Activated T-cell treated with anti-CD3 and anti-CD28 coated beads, Interleukin-2, amount 50 U/mL, for 4 hours (primary cell): ENCODE results near the gene MUC2. TPM values are rescaled to one million over a fixed set of nuclear protein-coding genes. Genes with fewer than 3 reads are reported as not detected.

Experiments
- ATAC-seq, 2 donors: fragments of 200-7000 bp; cut with Tn5 transposase; one replicate each; pipeline ENCODE4 v1.10.0; 2021
- DNase-seq: peaks from one replicate; pipeline ENCODE4 v3.0.0-alpha.2; 2020
- H3K27me3 Mint-ChIP-seq: one replicate; pipeline ENCODE4 v1.8.0; 2021; ENCODE audit warnings: low read depth, mixed read lengths
- H3K36me3 Mint-ChIP-seq: one replicate; pipeline ENCODE4 v1.8.0; 2022; ENCODE audit warnings: mixed read lengths; ENCODE audit not compliant: insufficient read depth
- H3K4me1 Mint-ChIP-seq: one replicate; pipeline ENCODE4 v1.8.0; 2021; ENCODE audit warnings: low read depth, mixed read lengths
- H3K4me3 Mint-ChIP-seq: one replicate; pipeline ENCODE4 v1.8.0; 2021; ENCODE audit warnings: mild to moderate bottlenecking, moderate library complexity, mixed read lengths
- H3K9me3 Mint-ChIP-seq: one replicate; pipeline ENCODE4 v1.8.0; 2021; ENCODE audit warnings: mixed read lengths
- total RNA-seq, 3 donors: library from RNA; stranded (reverse); gene quantifications; one replicate each; pipeline ENCODE4 v1.2.1, GENCODE V29; 2021

MUC2 gene
- total RNA-seq, 3 donors from 2014 or later = 0.08 to 0.30 (median 0.24) TPM

GRCh38 chr11:1091332-1092083 lies 16.8 kb downstream of the MUC2 start:
- Mint-ChIP-seq H3K9me3 (peaks cover 4% of the 10 kb centered on the region), H3K4me1 (no peaks in the 10 kb centered on the region), H3K36me3 (no peaks in the 10 kb centered on the region), H3K27me3 (no peaks in the 10 kb centered on the region), H3K4me3 (no peak overlapping the region)
- ATAC-seq = no peak
- no peak for DNase-seq

DNA sequence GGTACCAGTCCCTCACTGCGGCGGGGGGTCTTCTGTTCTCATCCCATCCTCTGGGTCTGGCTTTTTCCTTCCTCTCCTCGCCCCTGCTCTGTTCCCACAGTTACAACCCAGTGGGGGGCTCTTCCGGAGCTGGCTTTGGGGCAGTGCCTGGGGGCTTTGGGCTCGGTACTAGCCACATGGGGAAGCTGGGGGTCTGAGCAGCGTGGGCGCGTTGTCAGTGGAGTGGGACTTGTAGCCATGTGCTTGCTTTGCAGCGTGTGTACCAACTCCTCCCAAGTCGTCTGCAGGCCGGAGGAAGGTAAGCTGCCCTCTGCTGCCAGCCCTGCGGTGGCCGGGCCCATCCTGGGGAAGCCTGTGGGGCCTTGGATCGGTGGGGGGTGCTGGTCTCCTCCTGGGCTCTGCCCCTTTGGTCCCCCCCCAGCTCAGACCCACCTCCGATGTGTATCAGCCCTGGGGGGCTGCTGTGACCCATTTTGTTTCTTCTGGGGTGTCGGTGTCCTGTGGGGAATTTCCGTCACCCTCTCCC lies 17.5 kb downstream of the MUC2 start:
- Mint-ChIP-seq H3K36me3 (no peaks in the 10 kb centered on the region), H3K9me3 (peaks cover 4% of the 10 kb centered on the region), H3K4me1 (no peaks in the 10 kb centered on the region), H3K4me3 (no peak overlapping the region), H3K27me3 (no peaks in the 10 kb centered on the region)
- DNase-seq = no peak
- no peak for ATAC-seq

DNA sequence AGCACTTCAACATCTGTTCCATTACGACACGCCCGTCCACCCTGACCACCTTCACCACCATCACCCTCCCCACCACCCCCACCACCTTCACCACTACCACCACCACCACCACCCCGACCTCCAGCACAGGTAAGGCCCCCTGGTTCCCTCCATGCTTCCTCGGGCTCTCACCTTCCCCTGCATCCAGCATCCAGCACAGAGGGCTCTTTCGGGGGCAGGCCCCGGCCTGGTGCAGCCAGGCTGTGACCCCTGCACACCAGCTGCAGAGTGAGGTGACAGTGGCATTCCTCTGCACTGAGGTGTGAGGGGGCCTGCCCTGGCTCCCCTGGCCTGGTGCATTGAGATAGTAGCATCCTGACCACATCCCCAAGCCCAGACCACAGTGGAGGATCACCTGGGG lies 18.2 kb downstream of the MUC2 start:
- ATAC-seq = no peak
- H3K27me3 Mint-ChIP-seq = no peaks in the 10 kb centered on the region
- no peaks in the 10 kb centered on the region for H3K36me3 Mint-ChIP-seq
- peaks cover 4% of the 10 kb centered on the region for H3K9me3 Mint-ChIP-seq
- H3K4me1 Mint-ChIP-seq = no peaks in the 10 kb centered on the region
- DNase-seq = no peak
- H3K4me3 Mint-ChIP-seq = no peak overlapping the region

DNA sequence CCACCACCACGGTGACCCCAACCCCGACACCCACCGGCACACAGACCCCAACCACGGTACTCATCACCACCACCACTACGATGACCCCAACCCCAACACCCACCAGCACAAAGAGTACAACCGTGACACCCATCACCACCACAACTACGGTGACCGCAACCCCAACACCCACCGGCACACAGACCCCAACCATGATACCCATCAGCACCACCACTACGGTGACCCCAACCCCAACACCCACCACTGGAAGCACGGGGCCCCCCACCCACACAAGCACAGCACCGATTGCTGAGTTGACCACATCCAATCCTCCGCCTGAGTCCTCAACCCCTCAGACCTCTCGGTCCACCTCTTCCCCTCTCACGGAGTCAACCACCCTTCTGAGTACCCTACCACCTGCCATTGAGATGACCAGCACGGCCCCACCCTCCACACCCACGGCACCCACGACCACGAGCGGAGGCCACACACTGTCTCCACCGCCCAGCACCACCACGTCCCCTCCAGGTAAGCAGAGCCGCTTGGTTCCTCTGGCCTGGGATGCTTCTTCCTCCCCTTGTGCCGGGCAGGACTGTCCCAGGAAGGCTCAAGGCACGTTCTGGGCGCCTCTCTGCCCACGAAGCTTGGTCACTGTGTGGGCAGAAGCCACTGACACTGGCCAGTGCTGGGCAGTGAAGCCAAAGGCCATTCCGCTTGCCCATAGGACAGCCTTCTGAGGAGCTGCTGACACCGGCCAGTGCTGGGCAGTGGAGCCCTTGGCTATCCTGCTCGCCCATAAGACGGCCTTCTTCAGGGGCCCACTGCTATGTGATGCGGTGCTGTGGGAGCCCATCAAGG lies 25.1 kb downstream of the MUC2 start:
- Mint-ChIP-seq H3K4me1 (no peaks in the 10 kb centered on the region), H3K9me3 (no peaks in the 10 kb centered on the region), H3K27me3 (no peaks in the 10 kb centered on the region), H3K36me3 (no peaks in the 10 kb centered on the region), H3K4me3 (no peak overlapping the region)
- no peak for DNase-seq
- no peak for ATAC-seq

GRCh38 chr11:1100417-1101245 lies 26.0 kb downstream of the MUC2 start:
- H3K9me3 Mint-ChIP-seq = no peaks in the 10 kb centered on the region
- no peak for ATAC-seq

DNA sequence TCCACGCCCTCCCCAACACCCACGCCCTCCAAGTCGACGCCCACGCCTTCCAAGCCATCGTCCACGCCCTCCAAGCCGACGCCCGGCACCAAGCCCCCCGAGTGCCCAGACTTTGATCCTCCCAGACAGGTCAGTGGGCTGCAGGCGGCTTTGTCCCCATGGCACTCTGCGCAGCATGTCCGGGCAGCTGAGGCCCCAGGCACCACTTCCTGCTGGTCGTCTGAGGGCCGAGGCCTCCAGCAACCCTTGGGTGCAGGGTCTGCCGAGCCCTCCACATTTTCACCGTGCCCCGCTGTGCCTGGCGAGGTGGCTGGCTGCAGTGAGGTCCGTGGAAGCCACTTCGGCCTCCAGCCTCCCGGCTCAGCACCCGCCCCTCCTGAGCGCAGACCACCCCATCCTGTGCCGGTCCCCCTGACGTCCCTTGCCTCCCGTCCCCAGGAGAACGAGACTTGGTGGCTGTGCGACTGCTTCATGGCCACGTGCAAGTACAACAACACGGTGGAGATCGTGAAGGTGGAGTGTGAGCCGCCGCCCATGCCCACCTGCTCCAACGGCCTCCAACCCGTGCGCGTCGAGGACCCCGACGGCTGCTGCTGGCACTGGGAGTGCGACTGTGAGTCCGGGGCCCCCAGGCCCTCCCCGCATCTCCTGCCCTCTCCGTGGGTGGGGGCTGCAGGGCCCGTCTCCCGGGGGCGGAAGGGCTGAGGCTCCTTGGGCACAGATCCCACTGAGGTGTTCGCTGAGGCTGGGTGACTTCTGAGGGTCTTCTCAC lies 26.8 kb downstream of the MUC2 start:
- ATAC-seq (no peak), DNase-seq (no peak)
- H3K4me3 Mint-ChIP-seq = no peak overlapping the region
- H3K36me3 Mint-ChIP-seq = no peaks in the 10 kb centered on the region
- no peaks in the 10 kb centered on the region for H3K27me3 Mint-ChIP-seq
- H3K9me3 Mint-ChIP-seq = no peaks in the 10 kb centered on the region
- H3K4me1 Mint-ChIP-seq = no peaks in the 10 kb centered on the region

More at GRCh38 chr11:1100417-1101245, 26.0 kb downstream of the MUC2 start:
- Mint-ChIP-seq H3K4me3 (no peak overlapping the region), H3K36me3 (no peaks in the 10 kb centered on the region), H3K4me1 (no peaks in the 10 kb centered on the region), H3K27me3 (no peaks in the 10 kb centered on the region)
- no peak for DNase-seq

GRCh38 chr11:1102221-1102971 lies 27.7 kb downstream of the MUC2 start:
- H3K36me3 Mint-ChIP-seq = no peaks in the 10 kb centered on the region
- no peak overlapping the region for H3K4me3 Mint-ChIP-seq
- H3K4me1 Mint-ChIP-seq = no peaks in the 10 kb centered on the region
- no peak for ATAC-seq
- no peaks in the 10 kb centered on the region for H3K9me3 Mint-ChIP-seq
- DNase-seq = no peak
- H3K27me3 Mint-ChIP-seq = no peaks in the 10 kb centered on the region

GRCh38 chr11:1102996-1103395 lies 28.3 kb downstream of the MUC2 start:
- Mint-ChIP-seq H3K36me3 (no peaks in the 10 kb centered on the region), H3K4me3 (no peak overlapping the region), H3K9me3 (no peaks in the 10 kb centered on the region), H3K27me3 (no peaks in the 10 kb centered on the region), H3K4me1 (no peaks in the 10 kb centered on the region)
- no peak for ATAC-seq
- DNase-seq = no peak

- no peaks in the 10 kb centered on the region for H3K9me3 Mint-ChIP-seq
- no peak for ATAC-seq
- H3K36me3 Mint-ChIP-seq = no peaks in the 10 kb centered on the region
These were observed 29.0 kb downstream of the MUC2 start for GRCh38 chr11:1103401-1104360.

DNA sequence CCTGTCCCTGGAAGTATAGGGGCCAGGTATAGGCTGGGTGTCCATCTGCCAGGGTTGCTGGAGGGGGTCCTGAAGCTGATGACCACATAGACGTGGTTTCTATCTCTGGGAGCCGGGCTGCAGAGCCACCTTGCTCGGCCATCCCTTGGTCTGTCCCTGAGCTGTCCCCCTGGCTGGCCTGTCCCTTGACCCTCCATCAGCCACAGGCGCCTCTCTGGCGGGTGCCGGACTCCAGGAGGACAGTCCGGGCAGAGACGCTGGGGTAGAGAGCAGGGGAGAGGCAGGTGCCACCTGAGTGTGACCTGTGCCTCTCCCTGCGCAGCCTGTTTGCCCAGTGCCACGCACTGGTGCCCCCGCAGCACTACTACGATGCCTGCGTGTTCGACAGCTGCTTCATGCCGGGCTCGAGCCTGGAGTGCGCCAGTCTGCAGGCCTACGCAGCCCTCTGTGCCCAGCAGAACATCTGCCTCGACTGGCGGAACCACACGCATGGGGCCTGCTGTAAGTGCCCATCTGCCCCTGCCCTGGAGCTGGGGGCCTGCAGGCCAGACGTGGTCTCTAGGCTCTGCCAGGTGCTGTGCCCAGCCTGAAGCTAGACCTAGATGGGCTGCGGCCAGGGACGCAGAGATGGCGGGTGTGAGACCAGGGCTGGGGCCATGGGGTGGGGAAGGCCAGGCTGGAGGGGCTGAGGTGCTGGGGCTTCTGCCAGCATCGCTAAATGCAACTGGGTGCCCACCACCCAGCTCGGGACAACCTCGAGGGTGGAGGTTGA lies 29.9 kb downstream of the MUC2 start:
- DNase-seq (no peak), ATAC-seq (no peak)
- Mint-ChIP-seq H3K36me3 (no peaks in the 10 kb centered on the region), H3K27me3 (peaks cover 3% of the 10 kb centered on the region), H3K4me1 (no peaks in the 10 kb centered on the region), H3K9me3 (no peaks in the 10 kb centered on the region), H3K4me3 (no peak overlapping the region)

More at GRCh38 chr11:1103401-1104360, 29.0 kb downstream of the MUC2 start:
- Mint-ChIP-seq H3K27me3 (no peaks in the 10 kb centered on the region), H3K4me1 (no peaks in the 10 kb centered on the region), H3K4me3 (no peak overlapping the region)
- no peak for DNase-seq

DNA sequence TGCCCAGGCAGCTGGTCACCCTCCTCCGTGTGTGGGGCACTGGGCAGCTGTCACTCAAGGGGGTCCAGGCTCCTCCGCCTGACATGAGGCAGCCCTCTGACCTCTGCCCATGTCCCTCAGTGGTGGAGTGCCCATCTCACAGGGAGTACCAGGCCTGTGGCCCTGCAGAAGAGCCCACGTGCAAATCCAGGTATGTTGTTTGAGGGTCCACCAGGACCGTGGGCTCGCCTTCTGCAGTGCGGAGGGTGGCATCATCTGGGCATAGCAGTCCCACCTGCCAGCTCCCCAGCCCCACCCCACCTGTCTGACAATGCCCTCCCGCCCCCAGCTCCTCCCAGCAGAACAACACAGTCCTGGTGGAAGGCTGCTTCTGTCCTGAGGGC lies 30.5 kb downstream of the MUC2 start:
- no peak for ATAC-seq
- no peak overlapping the region for H3K4me3 Mint-ChIP-seq
- no peaks in the 10 kb centered on the region for H3K9me3 Mint-ChIP-seq
- DNase-seq = no peak
- peaks cover 3% of the 10 kb centered on the region for H3K27me3 Mint-ChIP-seq
- no peaks in the 10 kb centered on the region for H3K4me1 Mint-ChIP-seq
- no peaks in the 10 kb centered on the region for H3K36me3 Mint-ChIP-seq

- no peak for DNase-seq
- no peaks in the 10 kb centered on the region for H3K4me1 Mint-ChIP-seq
- H3K27me3 Mint-ChIP-seq = peaks cover 3% of the 10 kb centered on the region
- H3K4me3 Mint-ChIP-seq = no peak overlapping the region
- H3K9me3 Mint-ChIP-seq = no peaks in the 10 kb centered on the region
- no peaks in the 10 kb centered on the region for H3K36me3 Mint-ChIP-seq
- no peak for ATAC-seq
These were observed 31.7 kb downstream of the MUC2 start for GRCh38 chr11:1106387-1106786.
